Measurements from ENCODE around the gene PRUNE1. TPM values are rescaled to one million over a fixed set of nuclear protein-coding genes. Genes with fewer than 3 reads are reported as not detected.
A peak's percentile ranks its signal among the peaks of the same experiment; 100 is the strongest.

PRUNE1 gene
- total and polyA plus RNA-seq, 2 donors from 2014 or later: 24.0 to 25.6 TPM

GRCh38 chr1:151005729-151006319 lies 2.4 kb upstream of the PRUNE1 start:
- Histone ChIP-seq H3K36me3 (ENCODE audit: control insufficient read depth in 2 of 3, insufficient read depth in 3 of 3, low read length in 3 of 3) (peaks cover 0 to 15% (median 5%) of the 10 kb centered on the region in 3 donors), H3K27ac (ENCODE audit: low read depth in 2 of 2, low read length in 2 of 2) (peak overlapping the region; percentile 85 to 88), H3K9me3 (ENCODE audit: control insufficient read depth in 2 of 3, insufficient read depth in 1 of 3, low read length in 3 of 3) (no peaks in the 10 kb centered on the region), H3K4me3 (ENCODE audit: low read length in 3 of 3) (peak overlapping the region; percentile 83 to 97 (median 95)), H3K4me1 (ENCODE audit: control insufficient read depth in 2 of 3, insufficient read depth in 2 of 3, low read depth in 1 of 3, low read length in 3 of 3) (peaks cover 7 to 28% (median 18%) of the 10 kb centered on the region in 3 donors), H3K9ac (ENCODE audit: low read length in 3 of 3) (peak overlapping the region; percentile 72 to 88 (median 80)), H3K27me3 (ENCODE audit: control insufficient read depth, insufficient read depth, low read length) (no peaks in the 10 kb centered on the region)
- TF ChIP-seq CTCF (IDR thresholded peaks at IDR 0.05; ENCODE audit: borderline replicate concordance, extremely low read depth, insufficient read depth): no peak
- FAIRE-seq (no peak), DNase-seq (peak in 2 of 5 donors; percentile 26 to 39)
- intact Hi-C loops (cut with DNase I): no loop called here

GRCh38 chr1:151006327-151007052 lies 1.8 kb upstream of the PRUNE1 start, which contains the start of gene MINDY1:
Gene MINDY1 (minus strand): TSS chr1:151006902. CDS start chr1:151002617, 4,285 bp downstream.
- Histone ChIP-seq H3K27me3 (ENCODE audit: control insufficient read depth, insufficient read depth, low read length) (no peaks in the 10 kb centered on the region), H3K36me3 (ENCODE audit: control insufficient read depth in 2 of 3, insufficient read depth in 3 of 3, low read length in 3 of 3) (peaks cover 0 to 10% (median 2%) of the 10 kb centered on the region in 3 donors), H3K9me3 (ENCODE audit: control insufficient read depth in 2 of 3, insufficient read depth in 1 of 3, low read length in 3 of 3) (no peaks in the 10 kb centered on the region), H3K9ac (ENCODE audit: low read length in 3 of 3) (peak within 1 kb of the TSS; percentile 80 to 95 (median 88)), H3K4me1 (ENCODE audit: control insufficient read depth in 2 of 3, insufficient read depth in 2 of 3, low read depth in 1 of 3, low read length in 3 of 3) (peaks cover 7 to 26% (median 18%) of the 10 kb centered on the region in 3 donors), H3K4me3 (ENCODE audit: low read length in 3 of 3) (peak within 1 kb of the TSS; percentile 83 to 97 (median 95)), H3K27ac (ENCODE audit: low read depth in 2 of 2, low read length in 2 of 2) (peak within 1 kb of the TSS; percentile 85 to 95)
- peak; percentile 57 for TF ChIP-seq CTCF (IDR thresholded peaks at IDR 0.05; ENCODE audit: borderline replicate concordance, extremely low read depth, insufficient read depth)
- no peak for FAIRE-seq
- DNase-seq: peak; percentile 82 to 96 (median 86)
- intact Hi-C loops (cut with DNase I): no loop called here

- intact Hi-C loops (cut with DNase I): no loop called here
Observed at GRCh38 chr1:151007853-151008243, 401 bp upstream of the PRUNE1 start.

More at GRCh38 chr1:151007853-151008243, 401 bp upstream of the PRUNE1 start:
- FAIRE-seq (no peak), DNase-seq (no peak)
- Histone ChIP-seq H3K9me3 (ENCODE audit: control insufficient read depth in 2 of 3, insufficient read depth in 1 of 3, low read length in 3 of 3) (no peaks in the 10 kb centered on the region), H3K36me3 (ENCODE audit: control insufficient read depth in 2 of 3, insufficient read depth in 3 of 3, low read length in 3 of 3) (no peaks in the 10 kb centered on the region), H3K27me3 (ENCODE audit: control insufficient read depth, insufficient read depth, low read length) (no peaks in the 10 kb centered on the region), H3K4me3 (ENCODE audit: low read length in 3 of 3) (peak overlapping the region; percentile 48 to 95 (median 95)), H3K9ac (ENCODE audit: low read length in 3 of 3) (peak overlapping the region; percentile 4 to 95 (median 61)), H3K27ac (ENCODE audit: low read depth in 2 of 2, low read length in 2 of 2) (peak overlapping the region; percentile 85 to 95), H3K4me1 (ENCODE audit: control insufficient read depth in 2 of 3, insufficient read depth in 2 of 3, low read depth in 1 of 3, low read length in 3 of 3) (peaks cover 7 to 19% (median 17%) of the 10 kb centered on the region in 3 donors)
- TF ChIP-seq CTCF (IDR thresholded peaks at IDR 0.05; ENCODE audit: borderline replicate concordance, extremely low read depth, insufficient read depth): no peak
